Neuron (in vitro differentiated cells): ENCODE measurements around the gene OR3A3.
"Not testable (repeated sequence)": the region's sequence is repeated elsewhere in the genome, so short reads cannot be mapped to it uniquely, and the experiment has no call there.

Experiments used
- H2AFZ ChIP-seq: one replicate; pipeline ENCODE4 v1.6.1; 2013; ENCODE audit warnings: low read depth, mild to moderate bottlenecking, inconsistent platforms, low read length, moderate library complexity
- H3K27me3 ChIP-seq: one replicate; pipeline ENCODE4 v1.6.1; 2013; ENCODE audit warnings: low read length; ENCODE audit not compliant: insufficient read depth
- H3K36me3 ChIP-seq: one replicate; pipeline ENCODE4 v1.6.1; 2013; ENCODE audit warnings: low read length; ENCODE audit not compliant: insufficient read depth
- H3K4me1 ChIP-seq: one replicate; pipeline ENCODE4 v1.6.1; 2013; ENCODE audit warnings: low read length; ENCODE audit not compliant: insufficient read depth
- H3K4me3 ChIP-seq: 2 replicates; pipeline ENCODE4 v1.5.1; 2013; ENCODE audit warnings: mild to moderate bottlenecking, low read length, moderate library complexity
- H3K9me3 ChIP-seq: one replicate; pipeline ENCODE4 v1.6.1; 2013; ENCODE audit warnings: low read length

The OR3A3 gene

DNA sequence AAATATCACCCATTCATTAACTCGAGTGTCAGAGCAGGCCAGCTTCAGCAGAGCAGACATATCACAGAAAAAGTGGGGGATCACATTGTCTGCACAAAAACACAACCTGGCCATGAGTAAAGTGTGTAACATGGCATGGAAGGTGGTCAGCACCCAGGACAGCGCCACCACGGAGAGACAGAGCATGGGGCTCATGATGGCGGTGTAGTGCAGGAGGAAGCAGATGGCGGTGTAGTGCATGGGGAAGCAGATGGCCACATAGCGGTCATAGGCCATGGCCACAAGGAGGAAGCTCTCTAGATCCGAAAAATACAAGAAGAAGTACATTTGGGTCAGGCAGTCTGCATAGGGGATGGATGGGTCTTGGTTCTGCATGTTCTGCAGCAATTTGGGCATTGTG, 22.0 kb downstream of the OR3A3 start:
- not testable (repeated sequence) for H3K4me3 ChIP-seq, H2AFZ ChIP-seq, H3K4me1 ChIP-seq, H3K27me3 ChIP-seq, H3K9me3 ChIP-seq, H3K36me3 ChIP-seq

DNA sequence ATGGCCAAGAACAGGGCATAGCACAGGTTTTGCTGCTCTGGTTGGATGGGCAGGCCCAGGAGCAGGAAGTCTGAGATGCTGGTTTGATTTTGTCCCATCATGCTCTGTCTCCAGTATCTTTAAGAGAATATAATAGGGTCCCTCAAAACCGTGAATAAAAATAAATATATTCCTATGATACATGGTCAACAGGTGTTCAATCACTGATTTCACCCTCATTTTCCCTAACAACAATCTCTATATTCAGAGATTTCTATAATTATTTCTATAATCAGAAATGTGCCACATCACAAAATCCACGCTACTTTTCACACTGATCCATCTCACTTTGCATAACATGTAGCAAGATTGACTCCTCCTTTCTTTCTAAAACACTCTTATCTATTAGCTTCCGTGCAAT, 22.6 kb downstream of the OR3A3 start, which contains the start of gene OR1E2:
Gene OR1E2 (minus strand): TSS at position 101 of the 400 bp plus-strand sequence. CDS start 0 bp downstream, at position 101.
- no peaks in the 10 kb centered on the region for H3K4me1 ChIP-seq
- no peaks in the 10 kb centered on the region for H3K9me3 ChIP-seq
- H3K27me3 ChIP-seq: no peaks in the 10 kb centered on the region
- no peak within 1 kb of the TSS for H2AFZ ChIP-seq
- H3K36me3 ChIP-seq: no peaks in the 10 kb centered on the region
- H3K4me3 ChIP-seq: no peak within 1 kb of the TSS

DNA sequence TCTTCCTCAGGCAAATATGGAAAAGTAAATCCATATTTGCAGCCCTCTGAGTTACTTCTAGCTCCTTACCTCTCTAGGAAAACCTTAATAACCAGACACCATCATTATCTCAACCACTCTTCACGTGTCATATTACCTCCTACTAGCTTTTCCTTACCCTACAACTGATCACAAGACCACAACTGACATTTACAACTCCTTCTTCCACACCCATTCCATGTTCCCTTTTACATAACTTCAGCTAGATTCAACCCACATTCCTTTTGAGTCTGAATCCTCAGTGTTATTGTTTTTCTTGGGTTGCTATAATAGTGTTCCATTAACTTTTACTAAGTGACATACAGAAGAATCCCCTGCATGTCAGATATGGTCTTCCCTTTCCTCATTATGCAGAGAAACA, 27.2 kb downstream of the OR3A3 start:
- no peaks in the 10 kb centered on the region for H3K4me1 ChIP-seq
- peaks cover 2% of the 10 kb centered on the region for H3K27me3 ChIP-seq
- H2AFZ ChIP-seq: no peak overlapping the region
- no peak overlapping the region for H3K4me3 ChIP-seq
- no peaks in the 10 kb centered on the region for H3K9me3 ChIP-seq
- no peaks in the 10 kb centered on the region for H3K36me3 ChIP-seq

DNA sequence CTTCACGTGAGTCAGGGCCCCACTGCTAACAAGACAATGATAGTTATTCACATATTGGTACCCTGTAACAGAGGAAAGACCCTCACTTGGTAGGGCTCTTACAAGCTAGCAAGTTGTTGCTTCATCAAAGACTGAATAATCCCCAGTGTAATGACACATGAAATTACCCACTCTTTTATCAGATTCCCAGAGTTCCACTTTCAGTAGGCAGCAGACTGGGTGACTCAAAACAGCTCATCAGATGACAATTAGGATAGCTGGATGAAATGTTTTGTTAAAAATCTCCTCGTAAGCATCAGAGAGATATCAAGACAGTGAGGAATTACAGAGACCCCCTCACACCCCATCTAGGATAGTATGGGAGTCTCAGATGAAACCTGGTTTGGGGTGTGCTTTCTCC, 29.3 kb downstream of the OR3A3 start:
- Histone ChIP-seq H3K36me3 (no peaks in the 10 kb centered on the region), H3K27me3 (peaks cover 2% of the 10 kb centered on the region), H2AFZ (no peak overlapping the region), H3K9me3 (no peaks in the 10 kb centered on the region), H3K4me1 (no peaks in the 10 kb centered on the region), H3K4me3 (no peak overlapping the region)

DNA sequence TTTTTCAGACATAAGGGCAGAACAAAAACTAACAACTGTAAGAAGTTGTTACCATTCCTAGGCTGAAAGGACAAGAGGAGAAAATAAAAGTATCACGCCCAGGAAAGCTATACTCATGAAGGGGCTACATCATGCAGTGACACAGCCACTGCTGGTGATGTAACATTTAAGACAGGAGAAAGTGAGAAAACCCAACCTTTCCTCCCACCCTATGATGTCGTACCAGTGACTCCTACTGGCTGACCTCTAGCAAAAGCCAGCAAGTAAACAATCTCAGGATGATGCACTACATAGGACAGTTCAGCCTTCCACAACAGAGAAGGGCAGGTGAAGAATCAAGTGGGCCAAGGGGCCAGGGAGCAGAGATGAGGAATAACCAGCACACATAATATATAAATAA, 36.5 kb downstream of the OR3A3 start:
- no peak overlapping the region for H3K4me3 ChIP-seq
- no peak overlapping the region for H2AFZ ChIP-seq
- H3K36me3 ChIP-seq: no peaks in the 10 kb centered on the region
- no peaks in the 10 kb centered on the region for H3K9me3 ChIP-seq
- H3K27me3 ChIP-seq: no peaks in the 10 kb centered on the region
- H3K4me1 ChIP-seq: no peaks in the 10 kb centered on the region

DNA sequence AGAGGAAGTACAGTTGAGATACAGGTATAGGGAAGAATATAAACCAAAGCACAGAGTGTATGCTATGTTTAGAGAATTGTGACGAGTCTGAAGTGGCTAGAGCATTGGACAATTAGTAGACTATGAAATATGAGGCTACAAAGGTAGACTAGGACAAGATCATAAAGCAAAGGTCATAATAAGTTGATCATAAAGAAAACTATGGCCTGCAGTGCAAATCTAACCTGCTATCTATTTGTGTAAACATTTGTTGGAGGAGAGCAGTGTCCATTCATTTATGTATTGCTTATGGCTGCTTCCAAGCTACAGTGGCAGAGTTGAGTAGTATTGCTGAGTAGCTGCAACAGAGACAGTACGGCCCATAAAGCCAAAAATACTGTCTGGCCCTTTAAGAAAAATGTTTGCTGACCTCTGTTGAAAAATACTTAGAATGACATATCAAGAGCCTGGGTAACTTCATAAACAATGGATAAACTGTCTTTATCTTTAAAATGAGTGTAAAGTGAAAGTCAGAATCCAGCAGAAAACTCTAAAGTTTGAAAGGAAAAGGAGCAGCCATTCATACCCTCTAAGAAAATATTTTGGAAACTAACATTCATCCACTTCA, 37.0 kb downstream of the OR3A3 start:
- Histone ChIP-seq H3K9me3 (no peaks in the 10 kb centered on the region), H3K4me3 (no peak overlapping the region), H3K4me1 (no peaks in the 10 kb centered on the region), H3K36me3 (no peaks in the 10 kb centered on the region), H3K27me3 (no peaks in the 10 kb centered on the region), H2AFZ (no peak overlapping the region)

DNA sequence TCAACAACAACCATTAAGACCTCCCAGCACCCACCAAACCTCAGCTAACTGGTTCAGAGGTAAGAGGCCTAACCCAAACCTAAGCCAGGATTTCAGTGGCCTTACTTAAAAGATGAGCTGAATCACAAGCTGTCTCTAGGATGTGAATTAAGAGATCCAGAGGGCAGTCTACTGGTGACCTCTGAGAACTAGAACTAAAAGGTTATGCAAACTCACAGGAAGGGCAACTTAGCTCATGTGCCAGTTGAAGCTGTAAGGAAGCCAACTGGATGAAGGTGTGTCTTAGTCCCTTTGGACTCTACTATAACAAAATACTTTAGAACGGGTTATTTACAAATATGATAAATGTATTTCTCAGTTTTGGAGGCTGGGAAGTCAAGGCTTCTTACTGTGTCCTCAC, 55.2 kb downstream of the OR3A3 start:
- not testable (repeated sequence) for H3K4me3 ChIP-seq, H3K27me3 ChIP-seq, H3K4me1 ChIP-seq, H3K36me3 ChIP-seq, H3K9me3 ChIP-seq, H2AFZ ChIP-seq

DNA sequence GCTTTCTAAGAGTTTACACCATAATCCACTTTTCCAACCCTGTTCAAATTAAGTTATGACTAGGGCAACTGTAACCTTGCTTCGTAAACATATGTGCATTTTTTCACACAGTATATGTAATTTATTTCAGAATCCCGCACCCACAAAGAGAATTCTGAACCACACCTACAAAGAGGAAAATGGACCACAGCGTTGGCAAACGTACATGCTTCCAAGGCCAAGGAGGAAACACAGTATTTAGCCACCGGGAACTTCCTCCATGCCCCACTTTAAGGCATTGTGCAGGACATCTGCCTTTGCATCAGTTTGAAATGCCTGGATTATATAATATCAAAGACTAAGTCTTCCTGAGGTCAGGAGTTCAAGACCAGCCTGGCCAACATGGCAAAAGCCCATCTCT, 58.4 kb downstream of the OR3A3 start:
- H3K36me3 ChIP-seq: no peaks in the 10 kb centered on the region
- no peaks in the 10 kb centered on the region for H3K27me3 ChIP-seq
- H3K4me3 ChIP-seq: no peak overlapping the region
- no peaks in the 10 kb centered on the region for H3K9me3 ChIP-seq
- H3K4me1 ChIP-seq: no peaks in the 10 kb centered on the region
- no peak overlapping the region for H2AFZ ChIP-seq

DNA sequence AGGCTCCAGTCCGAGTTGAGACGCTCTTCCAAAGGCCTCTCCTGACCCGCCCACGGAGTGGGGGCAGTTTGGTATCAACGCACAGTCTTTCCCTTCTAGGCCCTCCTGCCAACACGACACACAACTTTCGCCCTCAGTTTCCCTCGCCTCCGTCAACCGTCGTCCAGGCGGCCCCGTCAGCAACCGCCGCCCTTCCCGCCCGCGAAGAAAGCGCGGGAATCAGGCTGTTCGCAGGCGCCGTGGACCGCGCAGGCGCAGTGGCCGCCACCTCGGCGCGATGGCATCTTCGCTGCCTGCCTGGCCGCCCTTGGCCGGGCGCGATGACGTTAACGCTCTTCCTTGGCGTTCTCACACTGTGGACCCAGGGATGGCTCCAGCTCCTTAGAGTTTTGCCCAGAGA, 60.4 kb downstream of the OR3A3 start, which contains the start of gene SPATA22:
Gene SPATA22 (minus strand): TSS at position 221 of the 400 bp plus-strand sequence. CDS start 2,494 bp downstream, outside the sequence.
- Histone ChIP-seq H2AFZ (no peak within 1 kb of the TSS), H3K4me1 (peaks cover 5% of the 10 kb centered on the region), H3K27me3 (no peaks in the 10 kb centered on the region), H3K4me3 (no peak within 1 kb of the TSS), H3K9me3 (no peaks in the 10 kb centered on the region), H3K36me3 (no peaks in the 10 kb centered on the region)

DNA sequence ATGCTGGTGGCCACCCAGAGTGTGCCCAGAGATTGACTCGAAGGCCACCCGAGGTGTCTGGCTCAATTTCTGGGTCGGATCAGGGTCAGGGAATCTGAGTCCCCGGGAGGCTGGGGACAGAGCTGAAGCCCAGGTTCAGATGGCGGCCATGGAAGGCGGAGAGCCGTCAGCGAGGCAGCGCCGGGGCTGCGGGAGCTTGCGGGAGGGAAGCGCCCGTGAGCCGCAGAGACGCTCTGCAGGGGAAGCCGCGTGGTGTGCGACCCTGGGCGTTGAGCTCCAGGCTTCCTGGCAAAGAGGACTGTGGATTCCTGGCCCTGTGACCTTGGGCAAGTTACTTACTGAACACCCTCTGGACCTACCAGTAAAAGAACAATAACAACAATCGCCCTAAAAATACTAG, 61.0 kb downstream of the OR3A3 start:
- Histone ChIP-seq H3K4me1 (peaks cover 5% of the 10 kb centered on the region), H3K9me3 (no peaks in the 10 kb centered on the region), H2AFZ (no peak overlapping the region)

More for the DNA sequence above, 61.0 kb downstream of the OR3A3 start:
- H3K36me3 ChIP-seq: no peaks in the 10 kb centered on the region
- H3K27me3 ChIP-seq: no peaks in the 10 kb centered on the region
- H3K4me3 ChIP-seq: no peak overlapping the region
